K562 (cell line): ENCODE results near the gene PCSK5. TPM values are rescaled to one million over a fixed set of nuclear protein-coding genes. Genes with fewer than 3 reads are reported as not detected.

ENCODE experiments used
- ATAC-seq: fragments of 200-7000 bp; cut with Tn5 transposase; 3 replicates; pipeline ENCODE4 v1.9.1; 2020; ENCODE audit warnings: moderate library complexity
- BruUV-seq: library from RNA; stranded (reverse); fragments of 400-500 nt; replicated peaks from 2 replicates; lab custom pipeline; 2021; lab: Mats Ljungman, UMichigan
- CTCF ChIA-PET: fragments of 300-600 bp; formaldehyde crosslinking; extraction: SDS; loops from one replicate; lab custom pipeline; 2021; ENCODE audit warnings: low intra/inter-chr PET ratio; lab: Yijun Ruan, JAX
- POLR2A ChIA-PET: fragments of 300-600, 350-650 bp; sonication (Branson Sonifier 250); formaldehyde crosslinking; extraction: SDS; loops from one replicate; lab custom pipeline; 2021; ENCODE audit warnings: antibody characterized with exemption, inconsistent platforms; lab: Yijun Ruan, JAX
- DNase-seq, 4 experiments: peaks; one replicate each; pipeline versions ENCODE4 v3.0.0 to v3.0.0-alpha.2; 2011 to 2018; ENCODE audit warnings: low spot score in 3 of 4, mixed read lengths in 3 of 4; ENCODE audit errors: extremely low read depth in 1 of 4
- FAIRE-seq: peaks from 2 replicates; lab custom pipeline; 2011; peaks lifted over from hg19 to GRCh38; lab: Jason Lieb, UNC
- H2AFZ ChIP-seq: 2 replicates; pipeline ENCODE4 v1.6.0; 2011; ENCODE audit warnings: low read depth, low read length, control low read depth, inconsistent platforms
- H3K27ac ChIP-seq: fragments of 200-600 bp; 3 replicates; pipeline ENCODE4 v1.8.0; 2011; ENCODE audit warnings: low read depth, mild to moderate bottlenecking, control low read depth, inconsistent platforms, low read length, moderate library complexity, mixed read lengths; ENCODE audit errors: extremely low read depth
- H3K27me3 ChIP-seq, 2 experiments: fragments of 300-600 bp in 1 of 2; 2 replicates in 1 of 2; 3 replicates in 1 of 2; pipeline versions ENCODE4 v1.6.0 to v1.8.0; 2011; ENCODE audit warnings: inconsistent platforms in 2 of 2, low read length in 2 of 2, mild to moderate bottlenecking in 1 of 2, mixed read lengths in 1 of 2, moderate library complexity in 1 of 2; ENCODE audit not compliant: control insufficient read depth in 2 of 2, insufficient read depth in 2 of 2
- H3K36me3 ChIP-seq: fragments of 300-600 bp; 3 replicates; pipeline ENCODE4 v1.8.0; 2011; ENCODE audit warnings: mild to moderate bottlenecking, low read length, inconsistent platforms; ENCODE audit not compliant: control insufficient read depth, insufficient read depth
- H3K4me1 ChIP-seq, 2 experiments: fragments of 200-600 bp in 1 of 2; replicated peaks in 1 of 2; 2 replicates in 1 of 2; 3 replicates in 1 of 2; pipeline versions ENCODE4 v1.5.1 to v1.8.0; 2011; ENCODE audit warnings: inconsistent platforms in 2 of 2, low read length in 2 of 2, mild to moderate bottlenecking in 1 of 2, mixed read lengths in 1 of 2, moderate library complexity in 1 of 2; ENCODE audit not compliant: control insufficient read depth in 2 of 2, insufficient read depth in 2 of 2
- H3K4me2 ChIP-seq: 2 replicates; pipeline ENCODE4 v1.6.1; 2011; ENCODE audit warnings: low read length, control low read depth, inconsistent platforms, mixed read lengths; ENCODE audit not compliant: insufficient read depth
- H3K4me3 ChIP-seq: fragments of 200-600 bp; sonication (generic), shearing (Covaris generic); 2 replicates; pipeline ENCODE4 v1.5.1; 2016; ENCODE audit warnings: control low read depth, inconsistent platforms
- H3K79me2 ChIP-seq: fragments of 200-600 bp; 3 replicates; pipeline ENCODE4 v1.8.0; 2011; ENCODE audit warnings: low read length, inconsistent platforms; ENCODE audit not compliant: control insufficient read depth, insufficient read depth
- H3K9ac ChIP-seq, 2 experiments: 2 replicates each; pipeline versions ENCODE4 v1.6.0 to v1.6.1; 2011; ENCODE audit warnings: low read depth in 2 of 2, low read length in 2 of 2, control low read depth in 1 of 2, inconsistent platforms in 1 of 2, mild to moderate bottlenecking in 1 of 2, mixed read lengths in 1 of 2; ENCODE audit not compliant: insufficient read depth in 1 of 2
- H3K9me1 ChIP-seq: one replicate; pipeline ENCODE4 v1.6.0; 2011; ENCODE audit warnings: inconsistent platforms, mild to moderate bottlenecking, low read length, moderate library complexity; ENCODE audit not compliant: control insufficient read depth, insufficient read depth
- H3K9me3 ChIP-seq: replicated peaks from 2 replicates; pipeline ENCODE4 v1.5.1; 2011; ENCODE audit warnings: low read depth, low read length, inconsistent platforms; ENCODE audit not compliant: control insufficient read depth, insufficient read depth
- H4K20me1 ChIP-seq: replicated peaks from 2 replicates; pipeline ENCODE4 v1.6.1; 2011; ENCODE audit warnings: low read length, inconsistent platforms, mixed read lengths; ENCODE audit not compliant: control insufficient read depth, insufficient read depth
- DNMT1 ChIP-seq: fragments of 450-650 bp; IDR thresholded peaks from 2 replicates; pipeline ENCODE4 v1.6.1; 2016; ENCODE audit warnings: antibody characterized with exemption, mild to moderate bottlenecking
- E2F5 ChIP-seq: sonication (generic); formaldehyde crosslinking; IDR thresholded peaks from 2 replicates; pipeline ENCODE4 v1.8.0; 2022; ENCODE audit warnings: mild to moderate bottlenecking, missing genetic modification reagents
- ELF2 ChIP-seq: fragments of 250-450 bp; sonication (Bioruptor Pico); IDR thresholded peaks from 2 replicates; pipeline ENCODE4 v1.5.0; 2021; ENCODE audit warnings: mild to moderate bottlenecking
- EWSR1 ChIP-seq: fragments of 450-650 bp; IDR thresholded peaks from 2 replicates; pipeline ENCODE4 v1.6.1; 2018; ENCODE audit warnings: borderline replicate concordance, mild to moderate bottlenecking, low read depth, moderate library complexity; ENCODE audit not compliant: partially characterized antibody
- HMGN3 ChIP-seq: IDR thresholded peaks from 2 replicates; pipeline ENCODE4 v1.6.1; 2011; ENCODE audit warnings: borderline replicate concordance, low read depth, mild to moderate bottlenecking, mixed read lengths, low read length; ENCODE audit not compliant: insufficient read length; ENCODE audit errors: extremely low read depth
- JUND ChIP-seq, 2 experiments: IDR thresholded peaks; 2 replicates in 1 of 2; 3 replicates in 1 of 2; pipeline ENCODE4 v1.6.1; 2011; ENCODE audit warnings: borderline replicate concordance in 2 of 2, low read depth in 2 of 2, low read length in 2 of 2, improper control_type of control experiment in 1 of 2, missing biosample characterization in 1 of 2, missing genetic modification characterization in 1 of 2, missing genetic modification reagents in 1 of 2
- MBD2 ChIP-seq: sonication (generic); IDR thresholded peaks from 2 replicates; pipeline ENCODE4 v1.6.1; 2016; ENCODE audit warnings: low read depth, borderline replicate concordance
- MCM3 ChIP-seq: fragments of 450-650 bp; IDR thresholded peaks from 2 replicates; pipeline ENCODE4 v1.6.1; 2016
- NRF1 ChIP-seq, 2 experiments: fragments of 450-650 bp; IDR thresholded peaks in 1 of 2; conservative IDR thresholded peaks in 1 of 2; 2 replicates each; pipeline ENCODE4 v1.6.1; 2014; ENCODE audit warnings: mild to moderate bottlenecking in 2 of 2
- RB1 ChIP-seq: fragments of 450-650 bp; IDR thresholded peaks from 2 replicates; pipeline ENCODE4 v1.6.1; 2017; ENCODE audit warnings: low read depth, mild to moderate bottlenecking
- UBTF ChIP-seq, 2 experiments: IDR thresholded peaks; 2 replicates each; pipeline ENCODE4 v1.6.1; 2012; ENCODE audit warnings: improper control_type of control experiment in 2 of 2, low read depth in 2 of 2, low read length in 2 of 2, borderline replicate concordance in 1 of 2
- ZBTB9 ChIP-seq: fragments of 450-650 bp; formaldehyde crosslinking; IDR thresholded peaks from 2 replicates; pipeline ENCODE4 v1.4.0; 2020; ENCODE audit warnings: mild to moderate bottlenecking, moderate library complexity
- ZKSCAN3 ChIP-seq: fragments of 250-450 bp; sonication (Bioruptor Pico); IDR thresholded peaks from 2 replicates; pipeline ENCODE4 v1.4.0; 2020
- WGBS: fragments of 100-300 bp; shearing (Covaris generic); methylation state at CpG from one replicate; pipeline ENCODE4 v1.1.6; 2016; ENCODE audit warnings: low coverage, mixed read lengths; ENCODE audit not compliant: insufficient coverage; ENCODE audit errors: missing lambda C conversion rate; 5-methylcytosine and 5-hydroxymethylcytosine counted together
- in situ Hi-C: fragments of 300-500 bp; cut with MboI; formaldehyde crosslinking; loops from 4 replicates; pipeline ENCODE4 v1.15.0; 2018; ENCODE audit warnings: inconsistent platforms, mixed read lengths
- intact Hi-C: fragments of 100-400 bp; cut with micrococcal nuclease; formaldehyde crosslinking; loops from 2 replicates; pipeline ENCODE4 v1.14.2; 2022
- polyA plus RNA-seq, 8 experiments: library from polyadenylated mRNA; depleted of rRNA in 4 of 8; stranded (reverse) in 5 of 8; unstranded in 3 of 8; fragments of >200 nt; fragmentation: Nextera tagmentation in 2 of 8; fragmentation: Illumina TruSeq in 1 of 8; extraction: Ambion mirVana in 2 of 8; extraction: Trizol in 1 of 8; gene quantifications; 2 replicates each; pipeline versions ENCODE4 v1.2.1 to v1.2.3, GENCODE V29; 2011 to 2014; ENCODE audit warnings: inconsistent platforms in 1 of 8, missing spikeins in 1 of 8
- total RNA-seq, 7 experiments: library from RNA; depleted of rRNA in 6 of 7; stranded (reverse); fragments of >200 nt in 6 of 7; fragmentation: Illumina TruSeq in 2 of 7; extraction: Trizol in 2 of 7; gene quantifications; 2 replicates each; pipeline versions ENCODE4 v1.2.1 to v1.2.3, GENCODE V29; 2011 to 2021; ENCODE audit warnings: low replicate concordance in 1 of 7

Gene PCSK5
- total and polyA plus RNA-seq, 9 of the 15 experiments (the other 6 are each of a cell fraction or from before 2014, with no cell fraction given): not detected

GRCh38 chr9:76390656-76391055 is 500.2 kb downstream of the PCSK5 start (continued):
- TF ChIP-seq DNMT1 (no peak), ZKSCAN3 (no peak)

- intact Hi-C loops: no loop called here
- DNase-seq (peak; percentile 86 to 91 (median 87)), FAIRE-seq (no peak), ATAC-seq (peak; percentile 95)
- BruUV-seq: TSS peak; percentile 94
- in situ Hi-C loops: no loop called here
- Histone ChIP-seq H3K9me3 (no peaks in the 10 kb centered on the region), H2AFZ (peak within 1 kb of the TSS; percentile 98), H3K27ac (peak within 1 kb of the TSS; percentile 85), H4K20me1 (no peaks in the 10 kb centered on the region), H3K79me2 (peaks cover 37% of the 10 kb centered on the region), H3K36me3 (peaks cover 10% of the 10 kb centered on the region; the same call in 1 of the 3 replicates), H3K9ac (peak within 1 kb of the TSS; percentile 78 to 96), H3K4me2 (peak within 1 kb of the TSS; percentile 91), H3K27me3 (no peaks in the 10 kb centered on the region), H3K4me3 (peak within 1 kb of the TSS; percentile 85), H3K9me1 (no peaks in the 10 kb centered on the region), H3K4me1 (peaks cover 11% of the 10 kb centered on the region in 2 experiments; a peak in 3 of 5 replicates)
- under 1% methylated on average over 23 of the region's 81 CpGs for WGBS
- ChIA-PET POLR2A (interaction anchor here (0.5 to 3.4 kb wide), 17 partner anchors 10 to 1567 kb away, joined by 3 to 17 read pairs (median 3); no protein-coding TSS in a partner anchor), CTCF (interaction anchor here (0.6 to 1.6 kb wide), 3 partner anchors 266 to 602 kb away, joined by 3 to 8 read pairs (median 3); no protein-coding TSS in a partner anchor)
- peak; percentile 61; the same call in 1 of the 2 replicates for TF ChIP-seq ELF2 (CRISPR knock-in tag)
- TF ChIP-seq E2F5 (CRISPR knock-in tag): no peak
- no peak for TF ChIP-seq MCM3
- TF ChIP-seq ZBTB9 (CRISPR knock-in tag): 0 out of 2 replicates have a peak, but pooled peaks have one; percentile 61
- TF ChIP-seq RB1: no peak; the same call in 1 of the 2 replicates
- peak; percentile 29; the same call in 1 of the 2 replicates for TF ChIP-seq MBD2
- TF ChIP-seq UBTF (IDR thresholded peaks at IDR 0.05; ENCODE audit: borderline replicate concordance in 1 of 2, low read depth in 2 of 2, low read length in 2 of 2): peak; percentile 25 to 72; a peak in 2 of 4 replicates
- TF ChIP-seq HMGN3: peak; percentile 82
- TF ChIP-seq EWSR1: no peak
- TF ChIP-seq NRF1 (conservative IDR thresholded peaks at IDR 0.05 in 1 of 2, IDR thresholded peaks at IDR 0.05 in 1 of 2): peak; percentile 58 to 60
- peak; percentile 3; the same call in 1 of the 2 replicates for TF ChIP-seq JUND (IDR thresholded peaks at IDR 0.05; ENCODE audit: borderline replicate concordance, low read depth, low read length)
- no peak; the same call in 2 of the 3 replicates for TF ChIP-seq JUND (tag; IDR thresholded peaks at IDR 0.05; ENCODE audit: borderline replicate concordance, low read depth, low read length)
Observed at GRCh38 chr9:76394195-76394959, 503.9 kb downstream of the PCSK5 start, which contains the start of gene RFK. TSS of gene RFK (minus strand) at chr9:76394426. CDS start at chr9:76394171, 255 bp downstream.
